HG03575 (cell line): ENCODE data around the gene SHANK3.
"Not testable (repeated sequence)": the region's sequence is repeated elsewhere in the genome, so short reads cannot be mapped to it uniquely, and the experiment has no call there.

ENCODE experiments used
- ATAC-seq: cut with Tn5 transposase; IDR thresholded peaks from one replicate; pipeline ENCODE4 v1.9.1; 2021; ENCODE audit not compliant: unreplicated experiment, insufficient number of reproducible peaks, low FRiP score; ENCODE audit errors: extremely low read depth

The SHANK3 gene

GRCh38 chr22:50643021-50643820 is 29.4 kb upstream of the SHANK3 start:
- not testable (repeated sequence) for ATAC-seq

- not testable (repeated sequence) for ATAC-seq
Measured at GRCh38 chr22:50643821-50644101, 28.9 kb upstream of the SHANK3 start.

DNA sequence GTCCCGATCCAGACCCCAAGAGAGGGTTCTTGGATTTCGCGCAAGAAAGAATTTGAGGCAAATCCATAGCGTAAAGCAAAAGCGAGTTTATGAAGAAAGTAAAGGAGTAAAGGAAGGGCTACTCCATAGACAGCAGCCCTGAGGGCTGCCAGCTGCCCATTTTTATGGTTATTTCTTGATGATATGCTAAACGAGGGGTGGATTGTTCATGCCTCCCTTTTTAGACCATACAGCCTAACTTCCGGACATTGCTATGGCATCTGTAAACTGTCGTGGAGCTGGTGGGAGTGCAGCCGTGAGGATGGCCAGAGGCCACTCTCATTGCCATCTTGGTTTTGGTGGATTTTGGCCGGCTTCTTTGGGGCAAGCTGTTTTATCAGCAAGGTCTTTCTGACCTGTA is 19.4 kb upstream of the SHANK3 start:
- no peak for ATAC-seq

DNA sequence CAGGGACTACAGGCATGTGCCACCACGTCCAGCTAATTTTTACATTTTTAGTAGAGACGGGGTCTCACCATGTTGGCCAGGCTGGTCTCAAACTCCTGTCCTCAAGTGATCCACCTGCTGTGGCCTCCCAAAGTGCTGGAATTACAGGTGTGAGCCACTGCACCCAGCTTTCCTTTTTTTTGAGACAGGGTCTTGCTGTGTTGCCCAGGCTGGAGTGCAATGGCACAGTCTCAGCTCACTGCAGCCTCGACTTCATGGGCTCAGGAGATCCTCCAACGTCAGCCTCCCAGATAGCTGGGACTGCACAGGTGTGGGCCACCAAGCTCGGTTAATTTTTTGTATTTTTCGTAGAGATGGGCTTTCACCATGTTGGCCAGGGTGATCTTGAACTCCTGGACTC is 18.0 kb upstream of the SHANK3 start:
- not testable (repeated sequence) for ATAC-seq

GRCh38 chr22:50656122-50657070 is 16.2 kb upstream of the SHANK3 start:
- no peak for ATAC-seq

- no peak for ATAC-seq
Measured at GRCh38 chr22:50657925-50658324, 14.7 kb upstream of the SHANK3 start.

DNA sequence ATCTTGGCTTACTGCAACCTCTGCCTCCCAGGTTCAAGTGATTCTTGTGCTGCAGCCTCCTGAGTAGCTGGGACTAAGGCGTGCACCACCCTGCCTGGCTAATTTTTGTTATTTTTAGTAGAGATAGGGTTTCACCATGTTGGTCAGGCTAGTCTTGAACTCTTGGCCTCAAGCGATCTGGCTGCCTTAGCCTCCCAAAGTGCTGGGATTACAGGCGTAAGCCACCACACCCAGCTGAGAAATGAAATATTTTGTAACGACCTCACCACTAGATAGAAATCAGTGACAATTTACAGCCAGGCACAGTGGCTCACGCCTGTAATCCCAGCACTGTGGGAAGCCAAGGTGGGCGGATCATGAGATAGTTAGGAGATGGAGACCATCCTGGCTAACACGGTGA is 12.9 kb upstream of the SHANK3 start:
- not testable (repeated sequence) for ATAC-seq

- ATAC-seq: no peak
Measured at GRCh38 chr22:50660306-50660705, 12.3 kb upstream of the SHANK3 start.

DNA sequence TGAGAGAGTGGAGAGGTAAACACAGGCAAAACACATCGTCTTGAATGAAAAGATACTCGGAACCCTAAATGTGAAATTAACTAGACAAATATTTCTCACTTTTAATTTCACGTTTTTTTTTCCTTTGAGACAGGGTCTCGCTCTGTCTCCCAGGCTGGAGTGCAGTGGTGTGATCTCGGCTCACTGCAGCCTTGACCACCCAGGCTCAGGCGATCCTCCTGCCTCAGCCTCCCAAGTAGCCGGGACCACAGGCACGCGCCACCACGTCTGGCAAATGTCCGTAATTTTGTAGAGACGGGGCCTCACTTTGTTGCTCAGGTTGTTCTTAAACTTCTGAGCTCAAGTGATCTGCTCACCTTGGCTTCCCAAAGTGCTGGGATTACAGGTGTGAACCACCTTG is 7.4 kb upstream of the SHANK3 start:
- ATAC-seq: no peak

- ATAC-seq: no peak
Measured at GRCh38 chr22:50665738-50666137, 6.9 kb upstream of the SHANK3 start.

GRCh38 chr22:50670513-50670912 is 2.1 kb upstream of the SHANK3 start:
- no peak for ATAC-seq

DNA sequence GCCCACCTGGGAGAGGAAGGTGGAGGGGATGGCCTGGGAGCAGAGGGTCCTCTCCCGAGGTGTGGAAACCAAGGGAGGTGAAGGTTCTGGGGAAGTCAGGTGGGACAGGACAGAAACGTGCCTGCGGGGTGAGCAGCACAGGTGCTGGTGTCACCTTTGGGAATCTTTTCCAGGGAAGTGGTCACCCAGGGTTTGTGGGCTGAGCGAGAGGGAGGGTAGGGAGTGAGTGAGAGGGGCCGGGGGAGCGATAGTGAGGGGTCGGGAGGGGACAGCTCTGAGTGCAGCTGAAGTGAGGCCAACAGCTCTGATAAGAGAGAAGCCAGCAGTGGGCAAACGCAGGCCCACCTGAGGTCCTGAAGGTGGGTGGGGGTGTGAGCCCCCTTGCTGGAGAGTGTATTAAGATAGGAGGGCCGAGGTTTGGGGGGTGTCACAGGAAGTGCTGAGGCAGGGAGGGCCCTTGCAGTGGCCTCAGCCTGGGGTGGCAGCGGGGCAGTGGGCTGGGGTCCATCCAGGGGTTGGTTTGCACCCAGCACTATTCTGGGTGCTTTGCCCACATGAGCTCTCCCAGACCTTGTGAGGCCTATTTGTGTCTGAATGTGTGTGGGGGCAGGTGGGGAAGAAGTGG is 1.6 kb upstream of the SHANK3 start:
- ATAC-seq: no peak

- no peak for ATAC-seq
Measured at GRCh38 chr22:50671641-50672040, 982 bp upstream of the SHANK3 start.

- ATAC-seq: no peak
Measured at GRCh38 chr22:50672041-50672440, 582 bp upstream of the SHANK3 start.

DNA sequence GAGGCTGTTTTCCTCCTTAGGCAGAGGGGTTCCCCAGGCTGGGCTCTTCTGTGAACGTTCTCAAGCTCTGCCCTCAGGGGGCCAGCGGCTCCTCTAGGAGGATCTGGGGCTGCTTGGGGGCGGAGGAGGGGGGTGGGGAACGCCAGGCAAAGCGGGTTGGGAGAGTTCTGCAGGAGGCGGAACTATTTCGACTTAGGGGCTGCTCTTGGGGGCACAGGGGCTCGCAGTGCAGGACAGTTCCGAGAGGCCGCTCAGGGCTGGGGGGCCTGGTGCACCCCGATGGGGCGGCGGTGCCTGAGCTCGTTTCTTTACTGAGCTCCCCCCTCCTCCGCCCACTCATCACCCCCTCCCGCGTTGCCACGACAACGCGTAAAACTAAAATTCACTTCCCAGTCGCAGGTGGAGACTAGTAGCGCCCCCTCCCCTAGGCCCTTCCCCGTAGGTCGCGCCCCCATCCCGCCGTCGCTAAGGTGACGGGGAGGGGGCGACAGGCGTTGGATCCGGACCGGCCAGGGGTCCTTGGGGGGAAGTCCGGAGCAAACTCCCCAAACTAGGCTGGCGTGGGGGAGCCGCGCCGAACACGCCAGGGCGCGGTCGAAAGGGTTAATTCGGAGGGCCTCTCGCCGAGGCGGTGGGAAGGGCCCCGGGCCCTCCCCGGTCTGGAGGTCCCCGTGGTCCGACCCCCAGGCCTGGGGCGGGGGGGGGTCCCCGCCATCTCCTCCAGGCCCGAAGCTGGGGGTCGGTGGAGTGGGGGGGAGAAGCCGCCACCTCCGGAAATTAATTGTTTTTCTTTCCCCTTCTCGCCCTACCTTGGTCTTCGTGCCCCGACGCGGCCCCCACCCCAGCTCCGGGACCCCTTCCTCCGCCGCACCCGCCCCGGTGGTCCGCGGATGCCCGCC is 857 bp downstream of the SHANK3 start:
- no peak for ATAC-seq

DNA sequence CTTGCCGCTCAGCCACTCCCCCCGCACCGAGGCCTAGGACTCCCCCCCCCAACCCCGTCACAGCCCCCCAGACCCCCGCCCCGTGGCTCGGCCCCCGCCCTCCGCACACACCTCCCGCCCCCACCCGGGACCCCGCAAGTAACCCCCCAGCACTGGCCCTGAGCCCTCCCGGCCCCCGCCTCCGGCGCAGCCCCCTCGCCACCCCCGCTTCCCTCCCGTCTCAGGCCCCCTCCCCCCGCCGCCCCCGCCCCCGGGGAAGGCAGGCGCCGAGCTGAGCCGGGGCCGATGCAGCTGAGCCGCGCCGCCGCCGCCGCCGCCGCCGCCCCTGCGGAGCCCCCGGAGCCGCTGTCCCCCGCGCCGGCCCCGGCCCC is 1.5 kb downstream of the SHANK3 start:
- no peak for ATAC-seq

- no peak for ATAC-seq
Measured at GRCh38 chr22:50674606-50675552, 2.3 kb downstream of the SHANK3 start.
